GM12878 (cell line): ENCODE measurements around the gene NUP62. TPM values are rescaled to one million over a fixed set of nuclear protein-coding genes. Genes with fewer than 3 reads are reported as not detected.

Source experiments
- CBFB ChIP-seq: IDR thresholded peaks from 2 replicates; pipeline ENCODE4 v1.6.1; 2016; ENCODE audit warnings: antibody characterized with exemption, low read depth
- CBX5 ChIP-seq: sonication (generic); IDR thresholded peaks from 2 replicates; pipeline ENCODE4 v1.6.1; 2016; ENCODE audit warnings: low read depth, moderate library complexity, mild to moderate bottlenecking, inconsistent platforms
- CHD1 ChIP-seq: IDR thresholded peaks from 2 replicates; pipeline ENCODE4 v1.6.1; 2012; ENCODE audit warnings: low read depth, low read length, improper control_type of control experiment
- EGR1 ChIP-seq, 2 experiments: IDR thresholded peaks; 1 replicate in 1 of 2; 2 replicates in 1 of 2; pipeline ENCODE4 v1.6.1; 2011 to 2012; ENCODE audit warnings: low read depth in 2 of 2, low read length in 2 of 2, borderline replicate concordance in 1 of 2, mild to moderate bottlenecking in 1 of 2, moderate library complexity in 1 of 2
- GABPA ChIP-seq: IDR thresholded peaks from 2 replicates; pipeline ENCODE4 v1.6.1; 2014; ENCODE audit warnings: antibody characterized with exemption, low read depth, mild to moderate bottlenecking, inconsistent platforms
- HDAC6 ChIP-seq: fragments of 200-600 bp; sonication (generic); IDR thresholded peaks from one replicate; pipeline ENCODE4 v1.8.0; 2017; ENCODE audit warnings: antibody characterized with exemption; ENCODE audit not compliant: unreplicated experiment
- MTA3 ChIP-seq: IDR thresholded peaks from 2 replicates; pipeline ENCODE4 v1.6.1; 2012; ENCODE audit warnings: low read length, inconsistent platforms, borderline replicate concordance
- NBN ChIP-seq: fragments of 450-650 bp; IDR thresholded peaks from 2 replicates; pipeline ENCODE4 v1.6.1; 2016
- NFYA ChIP-seq: IDR thresholded peaks from 2 replicates; pipeline ENCODE4 v1.6.1; 2011; ENCODE audit warnings: low read depth, mild to moderate bottlenecking, low read length, improper control_type of control experiment, borderline replicate concordance
- NRF1 ChIP-seq: conservative IDR thresholded peaks from 2 replicates; pipeline ENCODE4 v1.6.1; 2011; ENCODE audit warnings: mild to moderate bottlenecking, low read depth, low read length, improper control_type of control experiment
- PAX5 ChIP-seq: IDR thresholded peaks from 2 replicates; pipeline ENCODE4 v1.6.1; 2011; ENCODE audit warnings: low read depth, low read length, borderline replicate concordance
- PAX8 ChIP-seq: fragments of 450-650 bp; IDR thresholded peaks from 2 replicates; pipeline ENCODE4 v1.6.1; 2017; ENCODE audit warnings: mild to moderate bottlenecking, moderate library complexity
- RFX5 ChIP-seq: IDR thresholded peaks from 2 replicates; pipeline ENCODE4 v1.6.1; 2011; ENCODE audit warnings: low read depth, low read length, improper control_type of control experiment
- STAT1 ChIP-seq: fragments of 450-650 bp; conservative IDR thresholded peaks from 2 replicates; pipeline ENCODE4 v1.6.1; 2014; ENCODE audit warnings: antibody characterized with exemption, mild to moderate bottlenecking
- TARDBP ChIP-seq: IDR thresholded peaks from 2 replicates; pipeline ENCODE4 v1.6.1; 2016; ENCODE audit warnings: borderline replicate concordance
- TCF12 ChIP-seq: IDR thresholded peaks from 2 replicates; pipeline ENCODE4 v1.6.1; 2011; ENCODE audit warnings: low read depth, mild to moderate bottlenecking, low read length
- YY1 ChIP-seq: IDR thresholded peaks from 2 replicates; pipeline ENCODE4 v1.6.1; 2011; ENCODE audit warnings: low read depth, mild to moderate bottlenecking, low read length
- polyA plus RNA-seq, 11 experiments: library from polyadenylated mRNA; depleted of rRNA in 4 of 11; unstranded in 6 of 11; stranded (reverse) in 5 of 11; fragments of >200 nt; fragmentation: Nextera tagmentation in 4 of 11; fragmentation: Illumina TruSeq in 1 of 11; extraction: Ambion mirVana in 4 of 11; extraction: Trizol in 1 of 11; gene quantifications; 1 replicate in 1 of 11; 2 replicates in 10 of 11; pipeline versions ENCODE4 v1.2.1 to v1.2.3, GENCODE V29; 2011 to 2016; ENCODE audit warnings: inconsistent platforms in 2 of 11, missing spikeins in 2 of 11, low read depth in 1 of 11
- total RNA-seq, 4 experiments: library from RNA; depleted of rRNA in 3 of 4; stranded (reverse); fragments of >200 nt in 3 of 4; fragmentation: Illumina TruSeq in 1 of 4; extraction: Trizol in 1 of 4; gene quantifications; 2 replicates each; pipeline versions ENCODE4 v1.2.1 to v1.2.3, GENCODE V29; 2013 to 2021
- TF ChIP-seq, protein P1 (sequence below): IDR thresholded peaks from 2 replicates; pipeline ENCODE4 v1.6.1; 2011; ENCODE audit warnings: mild to moderate bottlenecking, low read depth, low read length, moderate library complexity; ENCODE audit not compliant: insufficient replicate concordance
- TF ChIP-seq, protein P2 (sequence below), 3 experiments: IDR thresholded peaks in 2 of 3; conservative IDR thresholded peaks in 1 of 3; 2 replicates each; pipeline ENCODE4 v1.5.1; 2011; ENCODE audit warnings: low read depth in 3 of 3, low read length in 3 of 3, mild to moderate bottlenecking in 3 of 3, control low read depth in 2 of 3, moderate library complexity in 2 of 3, inconsistent platforms in 1 of 3, mixed read lengths in 1 of 3; ENCODE audit not compliant: control insufficient read depth in 2 of 3, insufficient read depth in 1 of 3; ENCODE audit errors: extremely low read depth in 1 of 3
- TF ChIP-seq, protein P3 (sequence below): fragments of 450-650 bp; IDR thresholded peaks from 2 replicates; pipeline ENCODE4 v1.6.1; 2017; ENCODE audit warnings: mild to moderate bottlenecking, low read depth, inconsistent platforms; ENCODE audit not compliant: poor library complexity, severe bottlenecking
- TF ChIP-seq, protein P4 (sequence below): fragments of 150-350 bp; IDR thresholded peaks from 2 replicates; pipeline ENCODE4 v1.6.1; 2014; ENCODE audit warnings: mild to moderate bottlenecking, low read depth, low read length
- TF ChIP-seq, protein P5 (sequence below): IDR thresholded peaks from 2 replicates; pipeline ENCODE4 v1.6.1; 2011; ENCODE audit warnings: borderline replicate concordance, low read depth, mild to moderate bottlenecking, moderate library complexity, mixed read lengths, low read length; ENCODE audit not compliant: insufficient read depth; ENCODE audit errors: extremely low read length

NUP62 gene
- total and polyA plus RNA-seq, 10 of the 15 experiments (the other 5 are each of a cell fraction or from before 2014, with no cell fraction given): 19.5 to 110 (median 66.9) TPM

DNA sequence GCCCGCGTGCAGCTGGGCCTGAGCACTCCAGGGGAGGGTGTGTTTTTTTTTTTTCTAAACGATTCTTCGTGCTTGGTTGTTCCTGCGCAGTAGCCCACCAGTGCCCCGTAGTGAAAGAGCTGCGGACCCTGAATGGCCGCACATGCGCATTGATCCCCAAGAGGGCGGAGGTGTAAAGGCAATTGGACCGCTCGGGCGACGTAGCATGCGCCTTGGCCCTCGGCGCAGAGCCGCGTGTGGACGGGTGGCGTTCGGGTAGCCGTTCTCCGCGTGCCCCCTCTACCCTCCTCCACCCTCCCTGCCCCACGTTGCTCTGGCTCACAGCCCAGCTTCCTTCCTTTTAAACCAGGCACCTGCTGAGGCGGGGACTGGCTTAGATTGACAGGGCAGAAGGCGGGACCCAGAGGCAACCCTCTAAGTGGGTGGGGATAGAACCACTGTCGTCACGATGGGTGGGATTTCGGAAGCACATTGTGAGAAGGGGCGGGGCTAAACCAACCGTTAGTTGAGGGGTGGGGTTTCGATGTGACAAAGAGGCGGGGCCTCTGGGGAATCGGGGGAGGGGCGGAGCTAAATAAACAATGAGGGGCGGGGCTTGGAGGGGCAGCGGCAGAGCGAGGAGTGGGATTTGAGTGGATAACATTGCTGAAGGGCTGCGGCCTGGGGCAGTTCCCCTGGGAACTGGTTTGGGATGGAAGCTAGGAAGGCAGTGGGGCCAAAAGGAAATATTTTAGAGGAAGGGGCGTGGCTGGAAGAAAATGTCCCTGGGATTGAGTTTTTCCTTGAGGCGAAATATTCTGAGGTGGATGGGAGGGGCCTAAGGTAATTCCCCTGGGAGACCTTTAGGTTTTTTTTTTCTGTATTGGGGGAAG, 543 bp upstream of the NUP62 start (continued):
- TF ChIP-seq, protein P1, sequence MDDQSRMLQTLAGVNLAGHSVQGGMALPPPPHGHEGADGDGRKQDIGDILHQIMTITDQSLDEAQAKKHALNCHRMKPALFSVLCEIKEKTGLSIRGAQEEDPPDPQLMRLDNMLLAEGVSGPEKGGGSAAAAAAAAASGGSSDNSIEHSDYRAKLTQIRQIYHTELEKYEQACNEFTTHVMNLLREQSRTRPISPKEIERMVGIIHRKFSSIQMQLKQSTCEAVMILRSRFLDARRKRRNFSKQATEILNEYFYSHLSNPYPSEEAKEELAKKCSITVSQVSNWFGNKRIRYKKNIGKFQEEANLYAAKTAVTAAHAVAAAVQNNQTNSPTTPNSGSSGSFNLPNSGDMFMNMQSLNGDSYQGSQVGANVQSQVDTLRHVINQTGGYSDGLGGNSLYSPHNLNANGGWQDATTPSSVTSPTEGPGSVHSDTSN: peak; percentile 96
- TF ChIP-seq, protein P2, sequence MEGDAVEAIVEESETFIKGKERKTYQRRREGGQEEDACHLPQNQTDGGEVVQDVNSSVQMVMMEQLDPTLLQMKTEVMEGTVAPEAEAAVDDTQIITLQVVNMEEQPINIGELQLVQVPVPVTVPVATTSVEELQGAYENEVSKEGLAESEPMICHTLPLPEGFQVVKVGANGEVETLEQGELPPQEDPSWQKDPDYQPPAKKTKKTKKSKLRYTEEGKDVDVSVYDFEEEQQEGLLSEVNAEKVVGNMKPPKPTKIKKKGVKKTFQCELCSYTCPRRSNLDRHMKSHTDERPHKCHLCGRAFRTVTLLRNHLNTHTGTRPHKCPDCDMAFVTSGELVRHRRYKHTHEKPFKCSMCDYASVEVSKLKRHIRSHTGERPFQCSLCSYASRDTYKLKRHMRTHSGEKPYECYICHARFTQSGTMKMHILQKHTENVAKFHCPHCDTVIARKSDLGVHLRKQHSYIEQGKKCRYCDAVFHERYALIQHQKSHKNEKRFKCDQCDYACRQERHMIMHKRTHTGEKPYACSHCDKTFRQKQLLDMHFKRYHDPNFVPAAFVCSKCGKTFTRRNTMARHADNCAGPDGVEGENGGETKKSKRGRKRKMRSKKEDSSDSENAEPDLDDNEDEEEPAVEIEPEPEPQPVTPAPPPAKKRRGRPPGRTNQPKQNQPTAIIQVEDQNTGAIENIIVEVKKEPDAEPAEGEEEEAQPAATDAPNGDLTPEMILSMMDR (IDR thresholded peaks at IDR 0.05 in 2 of 3, conservative IDR thresholded peaks at IDR 0.05 in 1 of 3; ENCODE audit: control insufficient read depth in 2 of 3, extremely low read depth in 1 of 3, insufficient read depth in 1 of 3, low read depth in 3 of 3, low read length in 3 of 3): no peak
- no peak for TF ChIP-seq CBX5
- no peak for TF ChIP-seq CBFB
- TF ChIP-seq, protein P3, sequence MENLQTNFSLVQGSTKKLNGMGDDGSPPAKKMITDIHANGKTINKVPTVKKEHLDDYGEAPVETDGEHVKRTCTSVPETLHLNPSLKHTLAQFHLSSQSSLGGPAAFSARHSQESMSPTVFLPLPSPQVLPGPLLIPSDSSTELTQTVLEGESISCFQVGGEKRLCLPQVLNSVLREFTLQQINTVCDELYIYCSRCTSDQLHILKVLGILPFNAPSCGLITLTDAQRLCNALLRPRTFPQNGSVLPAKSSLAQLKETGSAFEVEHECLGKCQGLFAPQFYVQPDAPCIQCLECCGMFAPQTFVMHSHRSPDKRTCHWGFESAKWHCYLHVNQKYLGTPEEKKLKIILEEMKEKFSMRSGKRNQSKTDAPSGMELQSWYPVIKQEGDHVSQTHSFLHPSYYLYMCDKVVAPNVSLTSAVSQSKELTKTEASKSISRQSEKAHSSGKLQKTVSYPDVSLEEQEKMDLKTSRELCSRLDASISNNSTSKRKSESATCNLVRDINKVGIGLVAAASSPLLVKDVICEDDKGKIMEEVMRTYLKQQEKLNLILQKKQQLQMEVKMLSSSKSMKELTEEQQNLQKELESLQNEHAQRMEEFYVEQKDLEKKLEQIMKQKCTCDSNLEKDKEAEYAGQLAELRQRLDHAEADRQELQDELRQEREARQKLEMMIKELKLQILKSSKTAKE: no peak
- no peak for TF ChIP-seq NFYA
- TF ChIP-seq MTA3: no peak; the same call in 1 of the 2 replicates
- no peak; the same call in 1 of the 2 replicates for TF ChIP-seq STAT1
- TF ChIP-seq EGR1 (IDR thresholded peaks at IDR 0.05; ENCODE audit: borderline replicate concordance in 1 of 2, low read depth in 2 of 2, low read length in 2 of 2): peak in 1 of 2 experiments; percentile 10; a peak in 1 of 3 replicates
- 0 out of 2 replicates have a peak, but pooled peaks have one; percentile 24 for TF ChIP-seq YY1
- TF ChIP-seq NBN: no peak; the same call in 1 of the 2 replicates
- TF ChIP-seq GABPA: no peak
- TF ChIP-seq, protein P4, sequence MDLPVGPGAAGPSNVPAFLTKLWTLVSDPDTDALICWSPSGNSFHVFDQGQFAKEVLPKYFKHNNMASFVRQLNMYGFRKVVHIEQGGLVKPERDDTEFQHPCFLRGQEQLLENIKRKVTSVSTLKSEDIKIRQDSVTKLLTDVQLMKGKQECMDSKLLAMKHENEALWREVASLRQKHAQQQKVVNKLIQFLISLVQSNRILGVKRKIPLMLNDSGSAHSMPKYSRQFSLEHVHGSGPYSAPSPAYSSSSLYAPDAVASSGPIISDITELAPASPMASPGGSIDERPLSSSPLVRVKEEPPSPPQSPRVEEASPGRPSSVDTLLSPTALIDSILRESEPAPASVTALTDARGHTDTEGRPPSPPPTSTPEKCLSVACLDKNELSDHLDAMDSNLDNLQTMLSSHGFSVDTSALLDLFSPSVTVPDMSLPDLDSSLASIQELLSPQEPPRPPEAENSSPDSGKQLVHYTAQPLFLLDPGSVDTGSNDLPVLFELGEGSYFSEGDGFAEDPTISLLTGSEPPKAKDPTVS: no peak
- TF ChIP-seq NRF1: no peak; the same call in 1 of the 2 replicates
- TF ChIP-seq TARDBP: no peak
- TF ChIP-seq PAX8: no peak
- TF ChIP-seq, protein P5, sequence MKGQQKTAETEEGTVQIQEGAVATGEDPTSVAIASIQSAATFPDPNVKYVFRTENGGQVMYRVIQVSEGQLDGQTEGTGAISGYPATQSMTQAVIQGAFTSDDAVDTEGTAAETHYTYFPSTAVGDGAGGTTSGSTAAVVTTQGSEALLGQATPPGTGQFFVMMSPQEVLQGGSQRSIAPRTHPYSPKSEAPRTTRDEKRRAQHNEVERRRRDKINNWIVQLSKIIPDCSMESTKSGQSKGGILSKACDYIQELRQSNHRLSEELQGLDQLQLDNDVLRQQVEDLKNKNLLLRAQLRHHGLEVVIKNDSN: no peak
- TF ChIP-seq RFX5: no peak
- no peak for TF ChIP-seq PAX5
- TF ChIP-seq TCF12: peak; percentile 61; the same call in 1 of the 2 replicates
- no peak for TF ChIP-seq HDAC6
- no peak; the same call in 1 of the 2 replicates for TF ChIP-seq CHD1
